HG02759 (cell line): ENCODE results near the gene CTSS.
A peak's percentile ranks its signal among the peaks of the same experiment; 100 is the strongest.

Experiments
- ATAC-seq: cut with Tn5 transposase; IDR thresholded peaks from one replicate; pipeline ENCODE4 v1.9.1; 2021; ENCODE audit warnings: mild to moderate bottlenecking, moderate library complexity; ENCODE audit not compliant: unreplicated experiment

Gene CTSS

DNA sequence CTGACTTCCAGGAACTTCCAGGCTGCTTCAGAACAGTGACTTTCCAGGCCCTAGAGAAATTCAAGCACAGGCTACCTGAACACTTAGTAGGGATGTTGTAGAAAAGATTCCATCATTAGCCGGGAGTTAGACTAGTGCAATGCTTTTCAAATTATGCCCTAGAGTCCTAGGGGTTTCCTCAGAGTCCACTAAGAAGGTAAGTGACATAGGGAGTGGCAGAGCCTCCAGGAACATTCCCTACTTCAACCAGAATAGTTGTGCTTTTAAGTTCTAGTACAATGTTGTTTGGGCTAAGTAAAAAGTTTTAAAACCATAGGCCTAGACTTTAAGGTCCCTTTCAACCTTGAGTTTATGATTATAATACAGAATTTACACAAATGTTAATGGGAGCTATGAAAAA, 59.5 kb downstream of the CTSS start:
- no peak for ATAC-seq

DNA sequence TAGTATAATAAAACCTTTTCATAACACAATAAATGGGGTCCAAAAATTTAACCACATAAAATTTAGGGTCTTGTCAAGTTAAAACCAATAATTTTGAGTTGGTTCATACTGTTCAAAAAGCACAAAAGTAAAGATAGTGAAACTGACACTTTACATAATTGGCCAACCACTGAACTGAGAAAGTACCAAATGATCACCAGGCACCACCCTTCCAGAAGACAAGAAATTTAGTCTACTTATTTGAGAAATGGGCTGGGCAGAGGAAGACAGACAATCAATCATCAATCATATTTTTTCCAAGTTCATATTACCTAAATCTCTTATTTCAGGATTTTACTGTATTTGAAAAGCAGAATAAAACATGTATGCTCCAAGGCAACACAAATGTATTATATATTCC, 62.2 kb downstream of the CTSS start:
- ATAC-seq = no peak

GRCh38 chr1:150696995-150697927, 68.3 kb downstream of the CTSS start, which contains the start of gene GOLPH3L:
Gene GOLPH3L (minus strand): TSS chr1:150697154. CDS start chr1:150694838, 2,316 bp downstream.
- peak; percentile 100 for ATAC-seq

GRCh38 chr1:150696590-150696989, 69.0 kb downstream of the CTSS start:
- no peak for ATAC-seq

GRCh38 chr1:150696162-150696561, 69.4 kb downstream of the CTSS start:
- ATAC-seq = no peak

- ATAC-seq = no peak
Measured at GRCh38 chr1:150695561-150695960, 70.0 kb downstream of the CTSS start.

DNA sequence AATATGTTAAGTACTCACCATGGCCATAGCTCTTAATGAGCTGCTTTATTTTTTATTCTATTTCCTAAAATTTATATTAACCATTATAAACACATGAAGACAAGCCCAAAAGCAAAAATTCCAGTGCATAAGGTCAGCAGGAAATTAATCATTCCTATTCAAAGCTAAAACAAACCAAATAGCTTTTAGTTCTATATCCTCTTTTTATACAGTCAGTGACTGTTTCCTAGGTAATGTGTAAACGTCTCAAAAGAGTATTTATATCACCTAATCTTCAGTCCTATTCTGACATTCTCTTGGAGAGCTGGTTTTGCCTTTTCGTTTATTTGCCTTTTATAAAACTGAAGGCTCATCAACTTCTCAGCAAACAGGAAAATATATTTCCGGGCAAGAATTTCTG, 72.9 kb downstream of the CTSS start:
- ATAC-seq = no peak

DNA sequence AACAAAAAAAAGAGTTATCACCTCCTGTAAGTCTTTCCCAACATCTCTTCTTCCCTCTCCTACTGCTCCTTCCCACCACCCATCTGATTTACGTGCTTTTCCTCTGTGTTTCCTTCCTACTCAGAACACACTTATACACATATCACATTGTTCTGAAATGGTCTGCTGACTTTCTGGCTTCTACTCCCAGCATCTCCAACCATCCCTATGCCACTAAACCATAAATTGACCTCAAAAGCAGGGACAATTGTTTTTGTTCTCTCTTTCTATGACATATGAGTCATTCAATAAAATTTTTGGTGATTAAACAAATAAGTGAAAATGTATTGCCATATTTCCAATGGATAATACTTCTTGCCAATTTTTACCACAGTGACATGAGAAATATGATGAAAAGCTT, 76.8 kb downstream of the CTSS start:
- ATAC-seq = no peak

- no peak for ATAC-seq
Measured at GRCh38 chr1:150686275-150686674, 79.3 kb downstream of the CTSS start.

- no peak for ATAC-seq
Measured at GRCh38 chr1:150683914-150684313, 81.7 kb downstream of the CTSS start.
